ENCODE results near the gene RFTN2. TPM values are rescaled to one million over a fixed set of nuclear protein-coding genes. Genes with fewer than 3 reads are reported as not detected.

The RFTN2 gene
- total RNA-seq, 1 donor from 2014 or later = 5.7 TPM

DNA sequence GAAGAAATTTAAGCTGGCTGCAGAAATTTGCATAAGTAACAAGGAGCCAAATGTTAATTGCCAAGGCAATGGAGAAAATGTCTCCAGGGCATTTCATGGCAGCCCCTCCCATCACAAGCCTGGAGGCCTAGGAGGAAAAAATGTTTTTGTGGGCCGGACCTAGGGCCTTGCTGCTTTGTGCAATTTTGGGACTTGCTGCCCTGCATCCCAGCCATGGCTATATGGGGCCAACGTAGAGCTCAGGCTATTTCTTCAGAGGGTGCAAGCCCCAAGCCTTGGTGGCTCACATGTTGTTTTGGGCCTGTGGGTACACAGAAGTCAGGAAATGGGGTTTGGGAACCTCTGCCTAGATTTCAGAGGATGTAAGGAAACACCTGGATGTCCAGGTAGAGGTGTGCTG is 101.8 kb downstream of the RFTN2 start:
- no peaks in the 10 kb centered on the region for H3K4me1 Mint-ChIP-seq (ENCODE audit: low read depth)
- H3K9me3 Mint-ChIP-seq (ENCODE audit: low read depth) = peaks cover 22% of the 10 kb centered on the region
- no peak overlapping the region for H3K4me3 Mint-ChIP-seq (ENCODE audit: low read depth)
- H3K27me3 Mint-ChIP-seq = no peaks in the 10 kb centered on the region
- H3K27ac Mint-ChIP-seq = no peak overlapping the region
- no peak for DNase-seq (ENCODE audit: low spot score, unreplicated experiment)
- peaks cover 38% of the 10 kb centered on the region for H3K36me3 Mint-ChIP-seq (ENCODE audit: insufficient read depth)
- TF ChIP-seq, protein P1, sequence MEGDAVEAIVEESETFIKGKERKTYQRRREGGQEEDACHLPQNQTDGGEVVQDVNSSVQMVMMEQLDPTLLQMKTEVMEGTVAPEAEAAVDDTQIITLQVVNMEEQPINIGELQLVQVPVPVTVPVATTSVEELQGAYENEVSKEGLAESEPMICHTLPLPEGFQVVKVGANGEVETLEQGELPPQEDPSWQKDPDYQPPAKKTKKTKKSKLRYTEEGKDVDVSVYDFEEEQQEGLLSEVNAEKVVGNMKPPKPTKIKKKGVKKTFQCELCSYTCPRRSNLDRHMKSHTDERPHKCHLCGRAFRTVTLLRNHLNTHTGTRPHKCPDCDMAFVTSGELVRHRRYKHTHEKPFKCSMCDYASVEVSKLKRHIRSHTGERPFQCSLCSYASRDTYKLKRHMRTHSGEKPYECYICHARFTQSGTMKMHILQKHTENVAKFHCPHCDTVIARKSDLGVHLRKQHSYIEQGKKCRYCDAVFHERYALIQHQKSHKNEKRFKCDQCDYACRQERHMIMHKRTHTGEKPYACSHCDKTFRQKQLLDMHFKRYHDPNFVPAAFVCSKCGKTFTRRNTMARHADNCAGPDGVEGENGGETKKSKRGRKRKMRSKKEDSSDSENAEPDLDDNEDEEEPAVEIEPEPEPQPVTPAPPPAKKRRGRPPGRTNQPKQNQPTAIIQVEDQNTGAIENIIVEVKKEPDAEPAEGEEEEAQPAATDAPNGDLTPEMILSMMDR (IDR thresholded peaks at IDR 0.05; ENCODE audit: unreplicated experiment) = no peak

DNA sequence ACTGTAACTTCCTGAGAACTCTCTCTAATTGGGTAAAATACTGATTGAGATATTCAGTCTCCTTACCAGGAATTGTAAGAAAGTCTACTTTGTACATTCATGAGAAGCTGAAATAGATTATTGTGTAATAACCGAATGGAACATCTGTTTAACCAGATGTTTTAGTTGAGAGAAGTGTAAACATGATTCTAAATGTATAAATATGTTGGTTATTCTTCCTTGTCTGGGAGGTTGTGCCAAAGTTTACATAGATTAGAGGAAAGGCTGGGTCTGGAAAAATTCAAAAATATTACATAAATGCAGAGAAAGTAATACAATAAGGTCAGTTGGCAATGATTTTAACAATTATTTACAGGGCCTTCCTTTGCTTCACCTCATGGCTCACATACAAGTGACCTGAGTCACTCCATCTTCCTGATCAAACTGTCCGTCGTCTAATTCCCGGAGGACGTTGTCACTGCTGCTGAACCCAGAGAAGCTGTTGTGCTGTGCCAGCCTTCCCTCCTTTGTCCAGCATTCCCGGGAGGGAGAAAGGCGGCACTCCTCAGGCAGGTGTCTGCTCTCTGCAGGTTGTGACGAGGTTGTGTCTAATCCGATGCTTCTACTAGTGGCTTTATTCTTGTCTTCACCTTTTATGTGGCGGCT is 103.6 kb downstream of the RFTN2 start:
- H3K4me3 Mint-ChIP-seq (ENCODE audit: low read depth) = no peak overlapping the region
- H3K9me3 Mint-ChIP-seq (ENCODE audit: low read depth) = peaks cover 22% of the 10 kb centered on the region
- no peaks in the 10 kb centered on the region for H3K27me3 Mint-ChIP-seq
- H3K36me3 Mint-ChIP-seq (ENCODE audit: insufficient read depth) = peaks cover 42% of the 10 kb centered on the region
- no peak overlapping the region for H3K27ac Mint-ChIP-seq
- no peak for DNase-seq (ENCODE audit: low spot score, unreplicated experiment)
- no peaks in the 10 kb centered on the region for H3K4me1 Mint-ChIP-seq (ENCODE audit: low read depth)
- TF ChIP-seq, protein P1 (IDR thresholded peaks at IDR 0.05; ENCODE audit: unreplicated experiment) = no peak

DNA sequence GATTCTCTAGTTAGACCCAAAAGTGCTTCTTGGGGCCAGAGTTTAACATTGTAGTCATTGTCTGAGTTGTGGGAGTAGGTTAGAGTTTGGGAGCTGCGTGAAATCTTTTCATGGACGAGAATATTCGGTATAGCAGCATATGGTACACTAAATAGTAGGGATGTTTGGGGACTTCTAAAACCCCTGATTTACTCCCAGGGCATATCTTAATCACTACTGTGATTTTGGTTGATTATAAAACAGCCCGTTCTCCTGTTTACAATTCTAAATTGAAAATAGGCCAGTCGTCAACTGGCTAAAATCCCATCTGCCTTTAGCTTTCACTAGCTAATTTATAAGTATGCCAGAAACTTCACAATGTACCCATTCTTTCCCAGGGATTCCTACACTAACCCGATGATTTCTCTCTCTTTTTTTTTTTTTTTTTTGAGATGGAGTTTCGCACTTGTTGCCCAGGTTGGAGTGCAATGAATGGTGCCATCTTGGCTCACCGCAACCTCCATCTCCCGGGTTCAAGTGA is 115.2 kb downstream of the RFTN2 start:
- Mint-ChIP-seq H3K9me3 (ENCODE audit: low read depth) (peaks cover 3% of the 10 kb centered on the region), H3K4me1 (ENCODE audit: low read depth) (peaks cover 5% of the 10 kb centered on the region), H3K4me3 (ENCODE audit: low read depth) (no peak overlapping the region), H3K36me3 (ENCODE audit: insufficient read depth) (peaks cover 25% of the 10 kb centered on the region), H3K27ac (no peak overlapping the region), H3K27me3 (no peaks in the 10 kb centered on the region)
- DNase-seq (ENCODE audit: low spot score, unreplicated experiment) = no peak
- TF ChIP-seq, protein P1 (IDR thresholded peaks at IDR 0.05; ENCODE audit: unreplicated experiment) = no peak

DNA sequence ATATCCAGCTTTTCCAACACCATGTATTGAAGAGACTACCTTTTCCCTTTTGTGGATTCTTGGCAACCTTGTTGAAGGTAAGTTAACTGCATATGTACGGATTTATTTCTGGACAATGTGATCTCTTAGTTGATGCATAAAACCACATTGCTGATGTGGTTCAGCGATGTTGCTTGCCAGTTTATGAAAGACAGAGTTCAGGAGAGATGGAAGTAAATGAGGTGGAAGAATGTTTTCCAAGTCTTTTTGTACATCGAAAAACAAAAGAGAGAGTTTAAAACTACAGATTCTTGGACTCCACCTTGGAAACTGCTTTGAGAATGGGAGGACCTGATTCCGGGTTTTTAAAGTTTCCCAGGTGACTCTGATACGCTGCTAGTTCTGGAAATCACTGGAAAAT is 115.7 kb downstream of the RFTN2 start:
- TF ChIP-seq, protein P1 (IDR thresholded peaks at IDR 0.05; ENCODE audit: unreplicated experiment) = no peak
- H3K9me3 Mint-ChIP-seq (ENCODE audit: low read depth) = peaks cover 3% of the 10 kb centered on the region
- H3K27ac Mint-ChIP-seq = no peak overlapping the region
- peaks cover 25% of the 10 kb centered on the region for H3K36me3 Mint-ChIP-seq (ENCODE audit: insufficient read depth)
- no peak overlapping the region for H3K4me3 Mint-ChIP-seq (ENCODE audit: low read depth)
- H3K27me3 Mint-ChIP-seq = no peaks in the 10 kb centered on the region
- DNase-seq (ENCODE audit: low spot score, unreplicated experiment) = no peak
- peaks cover 1% of the 10 kb centered on the region for H3K4me1 Mint-ChIP-seq (ENCODE audit: low read depth)

DNA sequence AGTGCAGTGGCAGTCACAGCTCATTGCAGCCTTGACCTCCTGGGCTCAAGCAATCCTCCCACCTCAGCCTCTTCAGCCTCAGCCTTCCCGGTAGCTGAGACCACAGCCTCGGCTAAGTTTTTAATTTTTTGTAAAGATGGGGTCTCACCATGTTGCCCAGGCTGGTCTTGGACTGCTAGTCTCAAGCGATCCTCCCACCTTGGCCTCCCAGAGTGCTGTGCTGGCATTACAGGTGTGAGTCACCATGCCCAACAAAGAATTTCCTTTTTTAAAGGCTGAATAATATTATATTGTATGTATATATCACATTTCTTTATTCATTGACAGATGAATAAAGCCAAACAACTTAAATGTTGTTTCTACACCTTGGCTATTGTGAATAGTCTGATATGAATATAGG is 117.0 kb downstream of the RFTN2 start:
- no peaks in the 10 kb centered on the region for H3K27me3 Mint-ChIP-seq
- H3K27ac Mint-ChIP-seq = no peak overlapping the region
- H3K4me3 Mint-ChIP-seq (ENCODE audit: low read depth) = no peak overlapping the region
- no peaks in the 10 kb centered on the region for H3K4me1 Mint-ChIP-seq (ENCODE audit: low read depth)
- DNase-seq (ENCODE audit: low spot score, unreplicated experiment) = no peak
- H3K9me3 Mint-ChIP-seq (ENCODE audit: low read depth) = no peaks in the 10 kb centered on the region
- TF ChIP-seq, protein P1 (IDR thresholded peaks at IDR 0.05; ENCODE audit: unreplicated experiment) = no peak
- H3K36me3 Mint-ChIP-seq (ENCODE audit: insufficient read depth) = peaks cover 21% of the 10 kb centered on the region

Measured in progenitor cell of endocrine pancreas (in vitro differentiated cells).